Measurements from ENCODE around the gene ROR1. TPM values are rescaled to one million over a fixed set of nuclear protein-coding genes. Genes with fewer than 3 reads are reported as not detected.
"Not testable (repeated sequence)": the region's sequence is repeated elsewhere in the genome, so short reads cannot be mapped to it uniquely, and the experiment has no call there.

The ROR1 gene
- total and polyA plus RNA-seq, 2 donors (not counting 3 experiments of a cell fraction or from before 2014, with no cell fraction given): 2.6 to 3.5 TPM

- no peak overlapping the region for H3K27ac ChIP-seq (ENCODE audit: insufficient read depth, low read depth, low read length)
- no peaks in the 10 kb centered on the region for H3K36me3 ChIP-seq (ENCODE audit: control insufficient read depth in 2 of 2, extremely low read depth in 1 of 2, insufficient read depth in 2 of 2, low read length in 2 of 2)
- H3K9me3 ChIP-seq (replicated peaks; ENCODE audit: control insufficient read depth, insufficient read depth, low read length): no peaks in the 10 kb centered on the region
- ChIA-PET CTCF (interaction anchor here (0.9 to 2.3 kb wide), 6 partner anchors 9 to 323 kb away, joined by 3 to 15 read pairs (median 4); no protein-coding TSS in a partner anchor), POLR2A (no interaction called here)
- H3K4me2 ChIP-seq (ENCODE audit: insufficient read depth, low read length): no peak overlapping the region
- H2AFZ ChIP-seq (ENCODE audit: low read depth, low read length): no peak overlapping the region
- no peak for TF ChIP-seq MAX (IDR thresholded peaks at IDR 0.05; ENCODE audit: insufficient read depth, insufficient read length)
- TF ChIP-seq POLR2A (IDR thresholded peaks at IDR 0.05; ENCODE audit: low read depth, low read length): no peak
- TF ChIP-seq FOS (IDR thresholded peaks at IDR 0.05; ENCODE audit: borderline replicate concordance, insufficient read depth, low read length): no peak
- TF ChIP-seq GATA2 (IDR thresholded peaks at IDR 0.05; ENCODE audit: insufficient read depth, insufficient read length, low read depth, low read length): no peak
- TF ChIP-seq JUN (IDR thresholded peaks at IDR 0.05; ENCODE audit: borderline replicate concordance, insufficient read depth, insufficient read length, low read depth): no peak
- no peak for TF ChIP-seq EZH2 (IDR thresholded peaks at IDR 0.05; ENCODE audit: borderline replicate concordance, low read depth, low read length, severe bottlenecking)
- BruUV-seq (replicated peaks): no TSS peak
- H3K27me3 ChIP-seq (ENCODE audit: control insufficient read depth in 2 of 2, insufficient read depth in 2 of 2, low read length in 2 of 2): no peaks in the 10 kb centered on the region
- dilution Hi-C loops (cut with MboI; ENCODE audit: extremely low pct_ligation_motif_present, low sequenced_read_pairs): no loop called here
- H3K4me3 ChIP-seq (replicated peaks in 1 of 3; ENCODE audit: insufficient read depth in 1 of 3, low read depth in 1 of 3, low read length in 3 of 3): no peak overlapping the region
- FAIRE-seq (no peak), DNase-seq (ENCODE audit: low read depth, low spot score) (peak; percentile 53)
- H3K79me2 ChIP-seq (ENCODE audit: control insufficient read depth, insufficient read depth, low read length): no peaks in the 10 kb centered on the region
- no peak overlapping the region for H3K9ac ChIP-seq (replicated peaks; ENCODE audit: extremely low read depth, insufficient read depth, low read length)
- no peaks in the 10 kb centered on the region for H3K4me1 ChIP-seq (ENCODE audit: control insufficient read depth, extremely low read depth, insufficient read depth, low read length)
- H4K20me1 ChIP-seq (replicated peaks; ENCODE audit: control insufficient read depth, extremely low read depth, insufficient read depth, low read length): no peaks in the 10 kb centered on the region
- no peaks in the 10 kb centered on the region for H3K9me1 ChIP-seq (replicated peaks; ENCODE audit: control insufficient read depth, extremely low read depth, insufficient read depth, low read length)
- intact Hi-C loops (cut with micrococcal nuclease): no loop called here
These were observed 40.0 kb downstream of the ROR1 start for GRCh38 chr1:63813829-63814277.

GRCh38 chr1:63816217-63816815 is 42.5 kb downstream of the ROR1 start:
- FAIRE-seq; H3K4me2 ChIP-seq (ENCODE audit: insufficient read depth, low read length); H3K4me1 ChIP-seq (ENCODE audit: control insufficient read depth, extremely low read depth, insufficient read depth, low read length); H3K27me3 ChIP-seq (ENCODE audit: control insufficient read depth in 2 of 2, insufficient read depth in 2 of 2, low read length in 2 of 2); H3K9me1 ChIP-seq (replicated peaks; ENCODE audit: control insufficient read depth, extremely low read depth, insufficient read depth, low read length); H4K20me1 ChIP-seq (replicated peaks; ENCODE audit: control insufficient read depth, extremely low read depth, insufficient read depth, low read length); H2AFZ ChIP-seq (ENCODE audit: low read depth, low read length); intact Hi-C loops (cut with micrococcal nuclease); H3K79me2 ChIP-seq (ENCODE audit: control insufficient read depth, insufficient read depth, low read length); H3K4me3 ChIP-seq (replicated peaks in 1 of 3; ENCODE audit: insufficient read depth in 1 of 3, low read depth in 1 of 3, low read length in 3 of 3); H3K9me3 ChIP-seq (replicated peaks; ENCODE audit: control insufficient read depth, insufficient read depth, low read length); BruUV-seq (replicated peaks); H3K9ac ChIP-seq (replicated peaks; ENCODE audit: extremely low read depth, insufficient read depth, low read length); POLR2A ChIA-PET; dilution Hi-C loops (cut with MboI; ENCODE audit: extremely low pct_ligation_motif_present, low sequenced_read_pairs); H3K36me3 ChIP-seq (ENCODE audit: control insufficient read depth in 2 of 2, extremely low read depth in 1 of 2, insufficient read depth in 2 of 2, low read length in 2 of 2); DNase-seq (ENCODE audit: low read depth, low spot score); H3K27ac ChIP-seq (ENCODE audit: insufficient read depth, low read depth, low read length): not testable (repeated sequence)
- CTCF ChIA-PET: interaction anchor here (0.9 to 1.3 kb wide), 3 partner anchors 13 to 124 kb away, joined by 3 to 4 read pairs (median 4); partner anchors contain the start of gene ROR1

Measured in endothelial cell of umbilical vein (primary cell).